Urothelium cell line (cell line): Measurements from ENCODE around the gene COA4.

Source experiments
- DNase-seq: peaks from one replicate; pipeline ENCODE4 v3.0.0; 2011; ENCODE audit warnings: low spot score, mixed read lengths
- FAIRE-seq: peaks from 2 replicates; lab custom pipeline; 2011; peaks lifted over from hg19 to GRCh38; lab: Jason Lieb, UNC

The COA4 gene

DNA sequence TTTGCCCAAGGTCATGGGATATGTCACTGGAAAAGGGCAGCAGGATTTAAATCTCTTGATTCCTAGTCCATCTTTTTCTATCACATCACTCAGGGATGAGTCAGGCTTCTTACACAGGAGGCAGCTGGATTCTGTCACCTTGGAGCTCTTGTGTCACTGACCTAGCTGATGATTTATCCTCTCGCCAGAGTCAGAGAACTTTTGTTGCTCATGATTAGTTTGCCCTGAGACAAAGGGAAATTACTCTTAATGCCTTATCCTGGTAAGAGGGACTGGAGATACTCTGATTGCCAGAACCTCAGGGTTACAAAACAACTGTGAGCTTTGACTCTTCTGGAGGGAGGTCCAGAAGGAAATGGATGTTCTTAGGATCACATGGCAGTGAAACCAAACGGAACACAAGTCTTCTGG lies 10.1 kb downstream of the COA4 start:
- peak; percentile 12 for DNase-seq
- FAIRE-seq = no peak

DNA sequence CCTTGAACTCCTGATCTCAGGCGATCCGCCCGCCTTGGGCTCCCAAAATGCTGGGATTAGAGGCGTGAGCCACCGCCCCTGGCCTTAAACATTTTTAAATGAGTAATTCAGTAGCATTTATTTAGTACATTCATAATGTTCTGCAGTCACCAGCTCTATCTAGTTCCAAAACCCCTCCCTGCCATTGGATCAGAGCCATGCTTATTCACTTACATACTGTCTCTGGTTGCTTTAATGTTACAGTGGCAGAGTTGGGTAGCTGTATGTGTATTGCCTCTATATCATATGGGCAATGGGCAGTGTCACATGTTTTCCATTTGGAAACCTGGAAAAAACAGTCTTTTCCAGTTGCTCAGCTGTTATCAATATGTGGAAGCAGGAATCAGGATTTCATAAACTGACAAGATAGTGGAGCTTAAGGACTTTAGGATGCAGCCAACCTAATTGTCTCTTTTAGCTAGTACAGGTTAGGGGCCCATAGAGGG lies 10.5 kb downstream of the COA4 start:
- FAIRE-seq (no peak), DNase-seq (no peak)

DNA sequence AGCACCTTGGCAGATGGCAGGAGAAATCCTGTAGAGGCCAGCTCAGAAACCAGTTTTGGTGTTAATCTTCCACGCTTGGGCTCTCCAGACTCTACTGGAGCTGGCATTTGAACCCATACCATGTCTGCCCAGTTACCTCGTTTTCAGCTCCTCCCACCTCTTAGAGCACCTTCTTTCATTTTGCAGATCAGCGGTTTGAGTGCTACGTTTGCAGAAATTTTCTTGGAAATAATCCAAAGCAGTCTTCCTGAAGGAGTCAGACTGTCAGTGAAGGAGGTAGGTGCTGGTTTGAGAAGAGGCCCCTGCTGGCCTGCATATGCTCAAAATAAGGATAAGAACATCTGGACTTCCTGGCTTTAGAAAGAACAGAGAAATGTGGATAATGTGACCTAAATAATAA lies 13.7 kb downstream of the COA4 start:
- FAIRE-seq (no peak), DNase-seq (no peak)

DNA sequence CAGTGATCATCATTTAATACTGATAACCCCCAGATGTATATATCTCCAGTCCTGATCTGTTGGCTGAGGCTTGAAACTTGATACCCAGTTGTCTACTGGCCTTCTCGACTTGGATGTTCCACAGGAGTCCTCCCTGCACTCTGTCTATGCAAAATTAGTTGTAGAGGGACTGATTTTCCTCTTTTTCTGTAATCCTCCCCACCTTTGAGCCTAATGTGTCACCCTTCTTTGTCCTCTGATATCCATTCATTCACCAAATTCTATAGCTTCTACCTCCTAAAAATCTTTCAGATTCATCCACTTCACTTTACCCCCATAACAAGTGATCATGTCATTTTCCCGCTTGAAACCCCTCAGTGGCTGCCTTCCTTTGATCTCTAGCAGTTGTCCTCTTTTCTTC lies 16.4 kb downstream of the COA4 start:
- no peak for FAIRE-seq

DNA sequence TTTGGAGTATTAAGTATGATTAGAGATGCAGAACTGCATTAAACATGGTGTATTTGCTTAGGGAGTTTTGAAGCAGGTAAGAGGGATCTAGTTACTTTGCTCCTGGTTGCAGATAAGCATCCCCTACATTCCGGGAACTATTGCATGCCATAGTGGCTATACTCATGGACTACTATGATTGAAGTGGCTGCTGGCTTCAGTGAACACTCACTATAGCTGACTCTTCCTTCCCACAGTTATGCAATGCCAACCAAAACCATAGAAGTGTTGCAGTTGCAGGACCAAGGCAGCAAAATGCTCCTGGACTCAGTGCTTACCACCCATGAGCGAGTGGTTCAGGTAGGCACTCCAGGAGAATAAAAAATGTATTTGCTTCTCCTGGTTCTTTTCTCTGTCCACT lies 17.0 kb downstream of the COA4 start:
- DNase-seq = no peak
- FAIRE-seq = no peak

More for the DNA sequence above, 16.4 kb downstream of the COA4 start:
- no peak for DNase-seq

DNA sequence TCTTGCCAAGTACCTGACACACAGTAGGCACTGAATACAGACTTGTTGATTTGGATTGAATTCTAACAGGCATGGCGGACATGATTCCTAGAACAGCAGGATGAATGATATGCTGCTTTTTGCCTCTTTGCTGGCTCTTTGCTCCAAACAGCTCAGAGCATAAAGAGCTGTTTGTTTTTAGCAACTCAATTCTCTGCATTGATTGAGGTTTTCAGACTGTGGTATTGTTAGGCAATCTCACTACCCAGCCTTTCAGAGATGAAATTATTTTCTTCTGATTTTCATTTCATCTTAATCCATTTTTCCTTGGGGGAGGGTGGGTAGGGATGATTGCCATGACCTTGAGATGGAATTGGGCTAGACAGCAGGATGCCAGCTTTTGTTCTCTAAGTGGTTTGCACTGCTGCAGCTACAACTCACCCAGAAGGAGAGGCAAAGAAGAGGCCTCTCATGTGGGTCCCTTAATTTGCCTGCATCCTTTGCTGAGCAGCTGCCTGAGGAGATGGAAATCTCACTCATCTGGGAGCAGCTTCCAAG lies 20.5 kb downstream of the COA4 start:
- FAIRE-seq = no peak
- DNase-seq = no peak

DNA sequence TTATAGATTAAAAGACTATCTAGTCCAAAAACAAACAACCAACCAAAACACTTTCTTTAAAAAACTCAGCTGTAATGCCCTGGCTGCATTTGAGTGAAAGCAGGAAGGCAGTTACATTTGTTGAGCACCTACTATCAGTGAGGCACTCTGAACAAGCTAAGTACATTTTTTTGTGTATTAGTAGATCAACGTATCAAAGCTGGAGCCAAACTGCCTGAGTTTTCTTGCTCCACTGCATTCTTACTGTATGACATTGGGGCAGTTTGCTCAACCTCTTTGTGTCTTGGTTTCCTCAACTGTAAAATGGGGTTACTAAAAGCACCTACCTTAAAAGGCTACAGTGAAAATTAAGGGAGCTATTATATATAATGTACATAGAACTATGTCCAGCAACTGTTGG lies 22.0 kb downstream of the COA4 start:
- no peak for DNase-seq
- no peak for FAIRE-seq

DNA sequence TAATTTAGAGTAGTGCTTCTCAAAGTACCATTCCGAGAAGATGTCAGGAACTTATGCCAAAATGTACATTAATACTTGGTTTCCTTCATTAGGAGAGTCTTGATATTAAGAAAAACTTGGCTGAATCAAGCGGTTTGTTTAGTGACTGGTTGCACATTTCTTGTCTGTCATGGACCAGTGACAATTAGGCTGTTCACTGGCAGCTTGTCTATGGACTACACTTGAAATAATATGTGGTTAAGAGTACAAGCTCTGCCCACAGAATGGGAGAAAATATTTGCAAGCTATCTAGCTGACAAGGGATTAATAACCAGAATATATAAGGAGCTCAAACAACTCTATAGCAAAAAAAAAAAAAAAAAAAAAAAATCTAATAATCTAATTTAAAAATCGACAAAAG lies 24.6 kb downstream of the COA4 start:
- DNase-seq (no peak), FAIRE-seq (no peak)

DNA sequence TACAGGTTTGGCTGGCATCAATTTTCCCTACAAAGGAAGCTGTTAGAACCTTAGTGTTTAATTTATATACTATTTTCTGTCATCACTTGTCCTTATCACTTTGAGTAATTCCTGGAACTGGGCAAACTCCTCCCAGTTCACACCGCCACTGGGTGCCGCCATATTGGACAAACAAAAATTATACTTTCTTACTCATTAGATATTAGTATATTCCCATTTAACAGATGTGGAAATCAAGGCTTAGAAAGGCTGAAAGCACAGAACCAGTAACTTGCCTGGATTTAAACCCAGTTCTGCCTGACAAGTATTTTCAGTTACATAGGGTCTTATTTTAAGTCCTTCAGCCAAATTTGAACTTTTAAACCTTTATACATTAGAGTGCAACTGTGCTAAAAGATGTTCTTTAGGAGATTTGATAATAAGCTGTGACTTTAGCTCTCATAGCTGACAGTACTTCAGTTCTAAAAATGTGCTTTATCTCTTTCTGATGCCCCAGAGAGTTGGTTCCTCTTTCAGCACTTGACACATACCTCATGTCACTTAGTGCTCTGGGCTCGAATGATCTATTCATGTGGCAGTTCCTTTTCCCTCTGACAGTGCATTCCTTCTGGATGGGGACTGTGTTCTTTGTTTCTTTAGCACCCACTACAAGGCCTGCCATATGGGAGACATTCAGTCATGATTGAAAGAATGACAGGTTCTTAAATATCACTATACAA lies 25.4 kb downstream of the COA4 start:
- FAIRE-seq (no peak), DNase-seq (no peak)

DNA sequence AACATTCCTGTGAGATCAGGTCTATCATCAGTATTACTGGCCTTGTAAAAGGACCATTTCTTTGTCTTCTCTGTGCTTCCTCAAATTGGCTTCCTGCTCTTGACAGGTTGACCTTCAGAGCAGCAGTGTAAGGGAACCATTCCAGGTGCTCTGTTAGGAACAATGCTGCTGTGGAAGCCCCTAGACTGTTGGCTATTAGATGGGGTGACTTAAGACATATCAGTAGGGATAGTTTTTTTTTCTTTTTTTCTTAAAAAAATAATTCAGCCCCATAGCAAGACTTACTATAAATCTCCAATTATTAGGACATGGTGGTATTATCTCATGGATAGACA lies 37.6 kb downstream of the COA4 start:
- no peak for DNase-seq
- FAIRE-seq = no peak

DNA sequence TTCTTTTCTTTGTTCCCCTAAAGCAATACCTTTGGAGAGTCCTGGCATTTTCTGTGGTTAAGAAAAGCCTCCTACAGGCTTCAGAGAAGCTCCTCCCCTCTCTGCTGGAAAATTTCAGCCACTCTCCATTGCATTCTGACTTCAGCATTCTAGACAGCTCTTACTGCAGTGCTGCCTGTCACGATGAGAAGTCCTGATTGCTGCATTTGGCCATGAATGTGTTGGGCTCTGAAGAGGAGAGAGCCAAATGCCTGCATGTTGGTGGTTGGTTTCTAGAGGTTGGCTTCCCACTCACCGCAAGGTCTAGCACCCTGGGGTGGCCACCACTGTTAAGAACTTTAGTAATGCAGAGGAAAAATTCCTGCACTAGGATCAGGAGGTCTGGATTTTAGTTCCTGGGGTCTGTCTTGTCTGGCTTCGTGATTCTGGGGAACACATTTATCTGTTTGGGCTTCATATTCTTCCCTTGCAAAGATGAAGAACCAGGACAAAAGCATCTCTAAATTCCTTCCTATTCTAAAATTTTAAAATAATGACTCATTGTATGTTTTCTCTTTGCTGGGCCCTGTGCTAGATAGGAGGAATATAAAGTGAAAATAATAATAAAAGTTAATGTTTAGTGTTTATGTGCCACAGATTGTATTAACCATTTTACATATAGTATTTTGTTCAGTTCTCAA lies 38.1 kb downstream of the COA4 start:
- DNase-seq = no peak
- FAIRE-seq = no peak

DNA sequence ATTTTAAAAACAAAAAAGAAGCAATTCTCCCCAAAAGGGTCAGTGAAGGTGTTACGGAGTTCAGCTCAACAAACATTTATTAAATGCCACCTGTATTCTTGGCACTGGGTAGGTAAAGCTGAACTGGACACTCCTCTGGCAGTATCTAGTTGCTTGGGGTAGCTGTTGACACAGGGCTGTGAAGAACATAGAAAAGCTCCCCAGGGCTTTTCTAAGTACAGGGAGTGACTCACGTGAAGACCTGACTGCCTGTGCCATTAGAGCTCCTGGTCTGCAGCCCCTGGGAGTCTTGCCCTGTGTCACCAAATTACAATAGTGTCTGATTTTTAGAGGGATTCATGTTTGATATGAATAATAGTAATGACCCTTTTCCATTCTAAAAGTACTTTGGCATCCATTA lies 43.6 kb downstream of the COA4 start:
- FAIRE-seq (no peak), DNase-seq (no peak)

DNA sequence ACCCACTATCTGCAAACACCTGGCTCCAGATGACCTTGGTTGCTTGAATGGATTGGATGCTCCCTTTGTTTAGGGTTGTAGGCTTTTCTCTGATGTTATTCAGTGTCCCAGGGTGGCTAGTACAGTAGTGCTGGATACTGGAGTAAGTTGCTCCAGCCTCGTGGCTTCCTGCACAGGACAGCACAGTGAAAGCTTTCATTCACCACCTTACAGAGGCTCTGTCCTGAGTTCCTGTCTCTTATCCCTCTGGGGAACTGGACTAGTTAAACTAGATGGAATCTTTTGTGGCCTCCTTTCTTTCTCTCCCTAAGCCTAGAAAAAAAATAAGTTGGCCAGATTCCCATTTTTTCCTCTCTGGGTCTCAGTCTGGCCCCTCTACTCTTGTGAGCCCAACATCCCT lies 46.4 kb downstream of the COA4 start:
- DNase-seq = no peak
- FAIRE-seq = no peak
